DOHH2 (cell line): Measurements from ENCODE around the gene ARHGAP23.
"Not testable (repeated sequence)": the region's sequence is repeated elsewhere in the genome, so short reads cannot be mapped to it uniquely, and the experiment has no call there.

Source experiments
- H3F3A ChIP-seq: fragments of 200-600 bp; sonication (generic), shearing (Covaris generic); 2 replicates; pipeline ENCODE4 v1.6.0; 2016; ENCODE audit warnings: antibody characterized with exemption, mild to moderate bottlenecking; ENCODE audit not compliant: control insufficient read depth, insufficient read depth
- H3K27ac ChIP-seq: fragments of 200-600 bp; sonication (generic); 2 replicates; pipeline ENCODE4 v1.5.1; 2014; ENCODE audit warnings: low read depth, mild to moderate bottlenecking, low read length, moderate library complexity
- H3K27me3 ChIP-seq: fragments of 200-600 bp; sonication (generic); 2 replicates; pipeline ENCODE4 v1.6.1; 2014; ENCODE audit warnings: mild to moderate bottlenecking, low read length, mixed read lengths; ENCODE audit not compliant: control insufficient read depth
- H3K36me3 ChIP-seq: fragments of 200-600 bp; sonication (generic); 2 replicates; pipeline ENCODE4 v1.6.1; 2014; ENCODE audit warnings: mild to moderate bottlenecking, low read length, moderate library complexity, mixed read lengths; ENCODE audit not compliant: control insufficient read depth
- H3K4me1 ChIP-seq: fragments of 200-600 bp; sonication (generic); 2 replicates; pipeline ENCODE4 v1.6.1; 2014; ENCODE audit warnings: mild to moderate bottlenecking, low read length, mixed read lengths; ENCODE audit not compliant: control insufficient read depth
- H3K4me2 ChIP-seq: fragments of 200-600 bp; sonication (generic); 2 replicates; pipeline ENCODE4 v1.6.0; 2014; ENCODE audit warnings: mild to moderate bottlenecking, low read length, moderate library complexity
- H3K4me3 ChIP-seq: fragments of 200-600 bp; sonication (generic); 2 replicates; pipeline ENCODE4 v1.5.1; 2014; ENCODE audit warnings: mild to moderate bottlenecking, low read length, mixed read lengths
- H3K79me2 ChIP-seq: fragments of 200-600 bp; sonication (generic); 2 replicates; pipeline ENCODE4 v1.6.1; 2014; ENCODE audit warnings: mild to moderate bottlenecking, low read length, mixed read lengths; ENCODE audit not compliant: control insufficient read depth
- H3K9me2 ChIP-seq: fragments of 200-600 bp; sonication (generic); replicated peaks from 2 replicates; pipeline ENCODE4 v1.6.1; 2014; ENCODE audit warnings: mild to moderate bottlenecking, low read length, mixed read lengths; ENCODE audit not compliant: control insufficient read depth
- H3K9me3 ChIP-seq: fragments of 200-600 bp; sonication (generic); 2 replicates; pipeline ENCODE4 v1.6.1; 2014; ENCODE audit warnings: antibody characterized with exemption, low read length, mixed read lengths; ENCODE audit not compliant: control insufficient read depth, insufficient read depth
- H4K20me1 ChIP-seq: fragments of 200-600 bp; sonication (generic); 2 replicates; pipeline ENCODE4 v1.6.0; 2014; ENCODE audit warnings: low read depth, mild to moderate bottlenecking, antibody characterized with exemption, low read length, moderate library complexity; ENCODE audit not compliant: control insufficient read depth, insufficient read depth
- CTCF ChIP-seq: fragments of 200-600 bp; sonication (generic); IDR thresholded peaks from one replicate; pipeline ENCODE4 v1.5.1; 2014; ENCODE audit warnings: antibody characterized with exemption, mild to moderate bottlenecking, low read depth, low read length; ENCODE audit not compliant: poor library complexity, severe bottlenecking
- EZH2phosphoT487 ChIP-seq: fragments of 200-600 bp; sonication (generic); IDR thresholded peaks from 2 replicates; pipeline ENCODE4 v1.6.1; 2017; ENCODE audit warnings: borderline replicate concordance, mild to moderate bottlenecking, antibody characterized with exemption, low read length, moderate library complexity, mixed read lengths

ARHGAP23 gene

DNA sequence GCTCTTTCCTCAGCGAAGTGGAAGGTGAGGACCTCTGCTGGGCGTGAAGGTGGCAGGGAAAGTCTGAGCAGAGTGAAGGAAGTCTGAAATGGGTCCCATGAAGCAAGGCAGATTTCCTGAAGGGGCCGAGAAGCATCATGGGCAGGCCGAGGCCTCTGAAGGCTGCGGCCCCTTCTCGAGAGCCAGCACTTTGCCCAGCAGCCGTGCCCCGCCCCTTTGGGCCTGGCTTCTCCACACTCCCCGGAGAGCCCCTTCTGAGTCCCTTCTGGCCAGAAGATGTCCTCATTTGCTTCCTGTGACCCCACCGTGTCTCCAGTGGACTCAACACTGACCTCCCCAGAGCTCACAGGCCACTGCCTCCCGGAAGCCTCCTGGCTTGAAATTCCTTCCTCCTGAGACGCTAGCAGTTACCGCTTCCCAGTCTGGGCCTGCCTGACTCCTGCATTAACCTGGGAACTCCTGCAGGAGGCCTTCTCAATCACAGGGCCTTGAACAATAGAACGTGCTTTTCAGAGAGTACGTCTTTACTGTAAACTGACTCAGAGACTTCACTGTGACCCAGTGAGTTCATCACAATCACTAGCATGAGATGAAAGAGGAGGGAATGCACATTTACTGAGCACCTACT lies 75.1 kb downstream of the ARHGAP23 start:
- not testable (repeated sequence) for H3K9me2 ChIP-seq, H3K79me2 ChIP-seq, H3K4me1 ChIP-seq, H3K4me2 ChIP-seq, H4K20me1 ChIP-seq, H3F3A ChIP-seq, H3K36me3 ChIP-seq, H3K4me3 ChIP-seq, H3K27me3 ChIP-seq, H3K9me3 ChIP-seq, H3K27ac ChIP-seq

DNA sequence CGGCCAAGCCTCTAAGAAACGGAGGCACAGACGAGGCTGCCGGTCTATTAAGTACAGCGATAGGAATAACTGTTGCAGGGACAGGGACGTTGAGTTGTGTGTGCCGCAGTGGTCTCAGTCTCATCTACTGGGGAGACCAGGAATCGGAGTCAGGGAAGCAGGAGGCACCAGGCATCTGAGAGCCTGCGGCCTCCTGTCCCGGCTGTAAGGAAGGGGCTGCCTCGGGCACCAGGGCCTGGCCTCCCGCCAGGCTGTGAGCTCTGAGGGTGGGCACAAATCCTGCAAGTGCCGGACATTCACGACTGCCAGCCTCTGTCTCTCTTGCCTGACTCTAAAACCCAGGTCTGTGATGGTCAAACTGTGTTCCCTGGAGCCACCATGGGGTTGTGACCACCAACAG lies 76.0 kb downstream of the ARHGAP23 start:
- peaks cover 6% of the 10 kb centered on the region; the same call in 1 of the 2 replicates for H3K27me3 ChIP-seq
- no peaks in the 10 kb centered on the region for H3K9me3 ChIP-seq
- no peaks in the 10 kb centered on the region; the same call in 1 of the 2 replicates for H4K20me1 ChIP-seq
- no peaks in the 10 kb centered on the region for H3K36me3 ChIP-seq
- H3K4me3 ChIP-seq: no peak overlapping the region
- H3K4me2 ChIP-seq: no peak overlapping the region
- H3K4me1 ChIP-seq: no peaks in the 10 kb centered on the region
- H3K9me2 ChIP-seq: no peaks in the 10 kb centered on the region
- H3K79me2 ChIP-seq: no peaks in the 10 kb centered on the region
- H3K27ac ChIP-seq: no peak overlapping the region
- H3F3A ChIP-seq: no peaks in the 10 kb centered on the region
- TF ChIP-seq CTCF: no peak
- TF ChIP-seq EZH2phosphoT487: no peak

GRCh38 chr17:38507436-38507835 lies 79.2 kb downstream of the ARHGAP23 start:
- Histone ChIP-seq H3K4me3 (no peak overlapping the region), H3F3A (no peaks in the 10 kb centered on the region), H3K36me3 (no peaks in the 10 kb centered on the region), H3K79me2 (no peaks in the 10 kb centered on the region), H3K4me2 (no peak overlapping the region), H3K9me3 (no peaks in the 10 kb centered on the region), H3K27me3 (peaks cover 6% of the 10 kb centered on the region; the same call in 1 of the 2 replicates), H4K20me1 (no peaks in the 10 kb centered on the region; the same call in 1 of the 2 replicates), H3K4me1 (no peaks in the 10 kb centered on the region), H3K27ac (no peak overlapping the region), H3K9me2 (no peaks in the 10 kb centered on the region)
- TF ChIP-seq CTCF: no peak
- no peak for TF ChIP-seq EZH2phosphoT487

DNA sequence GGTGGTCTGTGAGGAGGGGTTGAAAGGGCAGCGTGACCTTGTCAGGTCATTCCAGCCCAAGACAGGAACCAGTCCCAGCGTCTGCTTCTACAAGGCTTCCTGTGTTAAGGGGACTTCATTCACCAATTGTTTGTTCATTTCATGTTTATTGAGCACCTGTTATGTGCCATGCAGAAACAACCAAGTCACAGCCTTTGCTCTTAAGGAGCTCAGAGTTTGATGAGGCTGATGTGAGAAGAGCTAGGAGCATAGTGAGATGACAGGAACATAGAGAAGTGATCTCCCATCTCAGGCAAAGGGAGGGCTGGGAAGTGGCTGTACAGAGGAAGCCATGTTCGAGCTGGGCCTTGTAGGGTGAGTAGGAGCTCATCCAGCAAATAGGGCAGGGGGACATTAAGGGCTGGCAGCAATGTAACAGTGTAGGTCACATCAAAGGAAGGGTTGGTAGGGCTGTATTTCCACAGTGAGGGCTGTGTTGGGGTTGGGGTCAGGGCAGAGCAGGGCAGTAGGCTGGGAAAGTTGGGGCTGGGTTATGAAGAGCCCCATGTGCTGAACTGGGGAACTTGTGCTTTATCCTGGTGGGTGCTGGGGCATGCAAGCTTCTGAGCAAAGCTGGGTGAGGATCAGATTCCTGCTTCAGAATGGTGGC lies 79.8 kb downstream of the ARHGAP23 start:
- Histone ChIP-seq H3K4me2 (no peak overlapping the region), H3K9me2 (no peaks in the 10 kb centered on the region), H3F3A (no peaks in the 10 kb centered on the region), H4K20me1 (no peaks in the 10 kb centered on the region; the same call in 1 of the 2 replicates), H3K9me3 (no peaks in the 10 kb centered on the region), H3K79me2 (no peaks in the 10 kb centered on the region), H3K27ac (no peak overlapping the region), H3K4me3 (no peak overlapping the region), H3K36me3 (no peaks in the 10 kb centered on the region), H3K27me3 (peaks cover 6% of the 10 kb centered on the region; the same call in 1 of the 2 replicates), H3K4me1 (no peaks in the 10 kb centered on the region)
- TF ChIP-seq CTCF (no peak), EZH2phosphoT487 (no peak)
